K562 (cell line): ENCODE results near the gene CENPN. TPM values are rescaled to one million over a fixed set of nuclear protein-coding genes. Genes with fewer than 3 reads are reported as not detected.

Experiments used
- HDAC1 ChIP-seq, 2 experiments: fragments of 450-650 bp; IDR thresholded peaks; 2 replicates each; pipeline ENCODE4 v1.6.1; 2016 to 2017; ENCODE audit warnings: inconsistent platforms in 1 of 2, mild to moderate bottlenecking in 1 of 2, moderate library complexity in 1 of 2
- HDAC6 ChIP-seq: IDR thresholded peaks from 2 replicates; pipeline ENCODE4 v1.6.1; 2012; ENCODE audit warnings: low read depth, mild to moderate bottlenecking, control low read depth, inconsistent platforms, low read length, moderate library complexity
- MCM5 ChIP-seq: fragments of 450-650 bp; IDR thresholded peaks from 2 replicates; pipeline ENCODE4 v1.6.1; 2016; ENCODE audit warnings: low read depth
- PHTF2 ChIP-seq: fragments of 250-450 bp; sonication (Bioruptor Pico); IDR thresholded peaks from 2 replicates; pipeline ENCODE4 v1.5.0; 2021; ENCODE audit warnings: mild to moderate bottlenecking
- PRMT5 ChIP-seq: sonication (generic); formaldehyde crosslinking; IDR thresholded peaks from 2 replicates; pipeline ENCODE4 v1.5.0; 2020; ENCODE audit warnings: missing genetic modification reagents
- RFX7 ChIP-seq: fragments of 250-450 bp; sonication (Bioruptor Pico); IDR thresholded peaks from 2 replicates; pipeline ENCODE4 v1.5.1; 2021; ENCODE audit warnings: mild to moderate bottlenecking
- SOX6 ChIP-seq: fragments of 450-650 bp; IDR thresholded peaks from 2 replicates; pipeline ENCODE4 v1.6.1; 2014; ENCODE audit warnings: mild to moderate bottlenecking
- USF1 ChIP-seq: sonication (generic); formaldehyde crosslinking; IDR thresholded peaks from 2 replicates; pipeline ENCODE4 v1.9.0; 2022; ENCODE audit warnings: mild to moderate bottlenecking, missing genetic modification reagents
- ZBTB8A ChIP-seq: fragments of 450-650 bp; IDR thresholded peaks from 2 replicates; pipeline ENCODE4 v1.6.1; 2018; ENCODE audit warnings: mild to moderate bottlenecking, moderate library complexity; ENCODE audit not compliant: partially characterized antibody
- ZMIZ1 ChIP-seq, 2 experiments: fragments of 150-350 bp in 1 of 2; IDR thresholded peaks; 2 replicates each; pipeline ENCODE4 v1.6.1; 2012 to 2016; ENCODE audit warnings: low read depth in 2 of 2, low read length in 2 of 2, mild to moderate bottlenecking in 1 of 2, moderate library complexity in 1 of 2
- ZNF184 ChIP-seq: sonication (generic); formaldehyde crosslinking; IDR thresholded peaks from 2 replicates; pipeline ENCODE4 v1.5.0; 2020; ENCODE audit warnings: missing genetic modification reagents
- ZNF212 ChIP-seq: fragments of 450-650 bp; formaldehyde crosslinking; IDR thresholded peaks from 2 replicates; pipeline ENCODE4 v1.4.0; 2020; ENCODE audit warnings: mild to moderate bottlenecking
- ZNF717 ChIP-seq: fragments of 250-450 bp; sonication (Bioruptor Pico); IDR thresholded peaks from 2 replicates; pipeline ENCODE4 v1.5.0; 2021
- polyA plus RNA-seq, 8 experiments: library from polyadenylated mRNA; depleted of rRNA in 4 of 8; stranded (reverse) in 5 of 8; unstranded in 3 of 8; fragments of >200 nt; fragmentation: Nextera tagmentation in 2 of 8; fragmentation: Illumina TruSeq in 1 of 8; extraction: Ambion mirVana in 2 of 8; extraction: Trizol in 1 of 8; gene quantifications; 2 replicates each; pipeline versions ENCODE4 v1.2.1 to v1.2.3, GENCODE V29; 2011 to 2014; ENCODE audit warnings: inconsistent platforms in 1 of 8, missing spikeins in 1 of 8
- total RNA-seq, 7 experiments: library from RNA; depleted of rRNA in 6 of 7; stranded (reverse); fragments of >200 nt in 6 of 7; fragmentation: Illumina TruSeq in 2 of 7; extraction: Trizol in 2 of 7; gene quantifications; 2 replicates each; pipeline versions ENCODE4 v1.2.1 to v1.2.3, GENCODE V29; 2011 to 2021; ENCODE audit warnings: low replicate concordance in 1 of 7
- TF ChIP-seq, protein P1 (sequence below): fragments of 450-650 bp; formaldehyde crosslinking; conservative IDR thresholded peaks from 2 replicates; pipeline ENCODE4 v1.4.0; 2022; ENCODE audit warnings: mild to moderate bottlenecking, missing genetic modification characterization
- TF ChIP-seq, protein P2 (sequence below): fragments of 150-350 bp; conservative IDR thresholded peaks from 2 replicates; pipeline ENCODE4 v1.6.1; 2014; ENCODE audit warnings: low read length
- TF ChIP-seq, protein P3 (sequence below), 2 experiments: IDR thresholded peaks in 1 of 2; conservative IDR thresholded peaks in 1 of 2; 2 replicates each; pipeline ENCODE4 v1.6.1; 2016; ENCODE audit warnings: low read depth in 2 of 2, mild to moderate bottlenecking in 1 of 2, missing compliant biosample characterization in 1 of 2, missing genetic modification characterization in 1 of 2, moderate library complexity in 1 of 2

The CENPN gene
- total and polyA plus RNA-seq, 9 of the 15 experiments (the other 6 are each of a cell fraction or from before 2014, with no cell fraction given): 92.3 to 384 (median 140) TPM

DNA sequence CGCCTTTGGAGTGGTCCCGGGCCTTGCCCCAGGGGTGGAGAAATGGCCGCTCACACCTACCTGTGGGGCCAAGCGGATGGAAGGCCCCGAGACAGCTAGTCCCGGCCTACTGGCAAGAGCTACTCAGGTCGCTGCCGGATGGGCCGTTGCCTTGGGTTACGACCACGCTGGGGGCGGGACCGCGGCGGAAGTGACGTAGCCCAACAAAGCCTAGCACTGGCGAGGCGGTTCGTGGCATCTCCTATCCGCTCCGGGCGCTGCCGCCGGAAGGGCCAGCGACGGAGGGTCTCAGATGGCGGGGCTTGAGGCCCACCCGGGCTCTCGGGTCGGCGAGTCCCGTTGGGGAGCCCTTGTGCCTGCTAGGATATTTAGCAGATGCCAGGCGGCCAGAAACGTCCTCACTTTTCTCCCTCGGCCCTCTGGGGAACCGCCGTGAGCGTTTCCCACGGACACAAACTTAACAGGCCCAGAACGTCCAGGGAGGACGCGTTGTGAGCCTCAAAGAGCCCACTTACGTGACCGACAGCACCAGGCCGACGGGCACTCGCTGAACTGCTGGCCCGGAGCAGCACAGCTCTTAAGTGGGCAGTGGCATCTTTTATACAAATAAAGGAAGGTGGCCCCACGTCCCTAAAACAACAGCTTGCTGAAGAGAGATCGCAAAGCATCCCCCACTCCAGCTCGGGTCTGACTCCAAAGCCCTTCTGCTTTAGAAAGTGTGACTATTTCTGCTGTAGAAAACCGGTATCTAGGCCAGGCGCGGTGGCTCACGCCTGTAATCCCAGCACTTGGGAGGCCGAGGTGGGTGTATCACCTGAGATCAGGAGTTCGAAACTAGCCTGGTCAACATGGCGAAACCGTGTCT lies 70.3 kb downstream of the CENPN start, which contains the start of gene C16orf46 (continued):
- TF ChIP-seq, protein P1, sequence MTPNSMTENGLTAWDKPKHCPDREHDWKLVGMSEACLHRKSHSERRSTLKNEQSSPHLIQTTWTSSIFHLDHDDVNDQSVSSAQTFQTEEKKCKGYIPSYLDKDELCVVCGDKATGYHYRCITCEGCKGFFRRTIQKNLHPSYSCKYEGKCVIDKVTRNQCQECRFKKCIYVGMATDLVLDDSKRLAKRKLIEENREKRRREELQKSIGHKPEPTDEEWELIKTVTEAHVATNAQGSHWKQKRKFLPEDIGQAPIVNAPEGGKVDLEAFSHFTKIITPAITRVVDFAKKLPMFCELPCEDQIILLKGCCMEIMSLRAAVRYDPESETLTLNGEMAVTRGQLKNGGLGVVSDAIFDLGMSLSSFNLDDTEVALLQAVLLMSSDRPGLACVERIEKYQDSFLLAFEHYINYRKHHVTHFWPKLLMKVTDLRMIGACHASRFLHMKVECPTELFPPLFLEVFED (CRISPR knock-in tag): no peak
- peak; percentile 43; the same call in 1 of the 2 replicates for TF ChIP-seq SOX6
- no peak for TF ChIP-seq RFX7 (CRISPR knock-in tag)
- TF ChIP-seq ZNF212 (CRISPR knock-in tag): no peak
- TF ChIP-seq HDAC1 (IDR thresholded peaks at IDR 0.05): peak; percentile 20 to 99; a peak in 3 of 4 replicates
- no peak for TF ChIP-seq MCM5
- TF ChIP-seq PHTF2 (CRISPR knock-in tag): no peak
- no peak for TF ChIP-seq ZBTB8A
- TF ChIP-seq, protein P2, sequence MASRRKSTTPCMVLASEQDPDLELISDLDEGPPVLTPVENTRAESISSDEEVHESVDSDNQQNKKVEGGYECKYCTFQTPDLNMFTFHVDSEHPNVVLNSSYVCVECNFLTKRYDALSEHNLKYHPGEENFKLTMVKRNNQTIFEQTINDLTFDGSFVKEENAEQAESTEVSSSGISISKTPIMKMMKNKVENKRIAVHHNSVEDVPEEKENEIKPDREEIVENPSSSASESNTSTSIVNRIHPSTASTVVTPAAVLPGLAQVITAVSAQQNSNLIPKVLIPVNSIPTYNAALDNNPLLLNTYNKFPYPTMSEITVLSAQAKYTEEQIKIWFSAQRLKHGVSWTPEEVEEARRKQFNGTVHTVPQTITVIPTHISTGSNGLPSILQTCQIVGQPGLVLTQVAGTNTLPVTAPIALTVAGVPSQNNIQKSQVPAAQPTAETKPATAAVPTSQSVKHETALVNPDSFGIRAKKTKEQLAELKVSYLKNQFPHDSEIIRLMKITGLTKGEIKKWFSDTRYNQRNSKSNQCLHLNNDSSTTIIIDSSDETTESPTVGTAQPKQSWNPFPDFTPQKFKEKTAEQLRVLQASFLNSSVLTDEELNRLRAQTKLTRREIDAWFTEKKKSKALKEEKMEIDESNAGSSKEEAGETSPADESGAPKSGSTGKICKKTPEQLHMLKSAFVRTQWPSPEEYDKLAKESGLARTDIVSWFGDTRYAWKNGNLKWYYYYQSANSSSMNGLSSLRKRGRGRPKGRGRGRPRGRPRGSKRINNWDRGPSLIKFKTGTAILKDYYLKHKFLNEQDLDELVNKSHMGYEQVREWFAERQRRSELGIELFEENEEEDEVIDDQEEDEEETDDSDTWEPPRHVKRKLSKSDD: no peak
- TF ChIP-seq HDAC6: no peak
- peak; percentile 82; the same call in 1 of the 2 replicates for TF ChIP-seq PRMT5 (CRISPR knock-in tag)
- TF ChIP-seq, protein P3, sequence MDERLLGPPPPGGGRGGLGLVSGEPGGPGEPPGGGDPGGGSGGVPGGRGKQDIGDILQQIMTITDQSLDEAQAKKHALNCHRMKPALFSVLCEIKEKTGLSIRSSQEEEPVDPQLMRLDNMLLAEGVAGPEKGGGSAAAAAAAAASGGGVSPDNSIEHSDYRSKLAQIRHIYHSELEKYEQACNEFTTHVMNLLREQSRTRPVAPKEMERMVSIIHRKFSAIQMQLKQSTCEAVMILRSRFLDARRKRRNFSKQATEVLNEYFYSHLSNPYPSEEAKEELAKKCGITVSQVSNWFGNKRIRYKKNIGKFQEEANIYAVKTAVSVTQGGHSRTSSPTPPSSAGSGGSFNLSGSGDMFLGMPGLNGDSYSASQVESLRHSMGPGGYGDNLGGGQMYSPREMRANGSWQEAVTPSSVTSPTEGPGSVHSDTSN (CRISPR knock-in tag; IDR thresholded peaks at IDR 0.05; ENCODE audit: low read depth): no peak
- TF ChIP-seq, protein P3 (tag; conservative IDR thresholded peaks at IDR 0.05; ENCODE audit: low read depth): no peak
- TF ChIP-seq ZMIZ1 (IDR thresholded peaks at IDR 0.05; ENCODE audit: low read depth in 2 of 2, low read length in 2 of 2): no peak
- peak; percentile 23; the same call in 1 of the 2 replicates for TF ChIP-seq USF1 (CRISPR knock-in tag)
- TF ChIP-seq ZNF184 (CRISPR knock-in tag): no peak
- TF ChIP-seq ZNF717 (CRISPR knock-in tag): no peak
